HepG2 (cell line): ENCODE results near the gene PTGDR2. TPM values are rescaled to one million over a fixed set of nuclear protein-coding genes. Genes with fewer than 3 reads are reported as not detected.

ENCODE experiments used
- ARHGAP35 ChIP-seq: sonication (generic); formaldehyde crosslinking; IDR thresholded peaks from 2 replicates; pipeline ENCODE4 v1.9.0; 2022; ENCODE audit warnings: mild to moderate bottlenecking, inconsistent platforms, moderate library complexity, missing genetic modification reagents, borderline replicate concordance
- CEBPG ChIP-seq: IDR thresholded peaks from 2 replicates; pipeline ENCODE4 v1.6.1; 2016
- FOXJ3 ChIP-seq: sonication (generic); formaldehyde crosslinking; IDR thresholded peaks from 2 replicates; pipeline ENCODE4 v1.4.0; 2020; ENCODE audit warnings: missing genetic modification reagents, mild to moderate bottlenecking, borderline replicate concordance
- IRF9 ChIP-seq: sonication (generic); formaldehyde crosslinking; IDR thresholded peaks from 2 replicates; pipeline ENCODE4 v1.8.0; 2022; ENCODE audit warnings: missing genetic modification reagents, mild to moderate bottlenecking, borderline replicate concordance
- KLF16 ChIP-seq, 2 experiments: sonication (generic) in 1 of 2; formaldehyde crosslinking in 1 of 2; IDR thresholded peaks; 2 replicates each; pipeline versions ENCODE4 v1.6.1 to v1.8.0; 2016 to 2023; ENCODE audit warnings: missing genetic modification reagents in 2 of 2, missing compliant biosample characterization in 1 of 2
- MAX ChIP-seq: IDR thresholded peaks from 2 replicates; pipeline ENCODE4 v1.6.1; 2012; ENCODE audit warnings: inconsistent platforms
- MED13 ChIP-seq: sonication (generic); formaldehyde crosslinking; IDR thresholded peaks from 2 replicates; pipeline ENCODE4 v1.5.0; 2020; ENCODE audit warnings: missing genetic modification reagents
- NR2F6 ChIP-seq, 2 experiments: IDR thresholded peaks; 2 replicates each; pipeline ENCODE4 v1.6.1; 2016; ENCODE audit warnings: antibody characterized with exemption in 1 of 2, mild to moderate bottlenecking in 1 of 2
- RCOR2 ChIP-seq: IDR thresholded peaks from 2 replicates; pipeline ENCODE4 v1.6.1; 2016; ENCODE audit warnings: missing biosample characterization, missing genetic modification reagents
- TRAFD1 ChIP-seq: sonication (generic); formaldehyde crosslinking; IDR thresholded peaks from 2 replicates; pipeline ENCODE4 v1.5.1; 2020; ENCODE audit warnings: missing genetic modification reagents, mild to moderate bottlenecking, borderline replicate concordance
- TRIM24 ChIP-seq: sonication (generic); formaldehyde crosslinking; IDR thresholded peaks from 2 replicates; pipeline ENCODE4 v1.8.0; 2022; ENCODE audit warnings: mild to moderate bottlenecking, missing genetic modification reagents
- ZBTB33 ChIP-seq: sonication (generic); formaldehyde crosslinking; IDR thresholded peaks from 2 replicates; pipeline ENCODE4 v1.4.0; 2020; ENCODE audit warnings: missing genetic modification reagents
- ZBTB7B ChIP-seq: sonication (generic); formaldehyde crosslinking; IDR thresholded peaks from 2 replicates; pipeline ENCODE4 v1.4.0; 2020; ENCODE audit warnings: missing genetic modification reagents
- ZNF281 ChIP-seq: sonication (generic); formaldehyde crosslinking; IDR thresholded peaks from 2 replicates; pipeline ENCODE4 v1.4.0; 2020; ENCODE audit warnings: missing genetic modification reagents, borderline replicate concordance
- ZNF33B ChIP-seq: sonication (generic); formaldehyde crosslinking; IDR thresholded peaks from 2 replicates; pipeline ENCODE4 v1.5.1; 2020; ENCODE audit warnings: mild to moderate bottlenecking, missing genetic modification reagents
- ZNF547 ChIP-seq: sonication (generic); formaldehyde crosslinking; IDR thresholded peaks from 2 replicates; pipeline ENCODE4 v1.5.1; 2020; ENCODE audit warnings: mild to moderate bottlenecking, missing genetic modification reagents
- ZNF746 ChIP-seq: sonication (generic); formaldehyde crosslinking; IDR thresholded peaks from 2 replicates; pipeline ENCODE4 v1.8.0; 2022; ENCODE audit warnings: mild to moderate bottlenecking, missing genetic modification reagents
- ZNF766 ChIP-seq: sonication (generic); formaldehyde crosslinking; IDR thresholded peaks from 2 replicates; pipeline ENCODE4 v1.5.0; 2020; ENCODE audit warnings: missing genetic modification reagents, borderline replicate concordance
- ZNF782 ChIP-seq: sonication (generic); formaldehyde crosslinking; IDR thresholded peaks from 2 replicates; pipeline ENCODE4 v1.4.0; 2020; ENCODE audit warnings: missing genetic modification reagents, mild to moderate bottlenecking, borderline replicate concordance
- polyA plus RNA-seq, 8 experiments: library from polyadenylated mRNA; depleted of rRNA in 3 of 8; stranded (reverse) in 7 of 8; unstranded in 1 of 8; fragments of >200 nt; fragmentation: Illumina TruSeq in 4 of 8; extraction: Trizol in 4 of 8; gene quantifications; 2 replicates each; pipeline versions ENCODE4 v1.2.1 to v1.2.3, GENCODE V29; 2011 to 2016; ENCODE audit warnings: low read depth in 4 of 8, missing spikeins in 1 of 8, mixed read lengths in 1 of 8; ENCODE audit not compliant: insufficient read depth in 1 of 8
- total RNA-seq, 5 experiments: library from RNA; depleted of rRNA; stranded (reverse); fragments of >200 nt; fragmentation: Illumina TruSeq; extraction: Trizol; gene quantifications; 2 replicates each; pipeline ENCODE4 v1.2.3, GENCODE V29; 2016; ENCODE audit warnings: low read depth in 1 of 5
- TF ChIP-seq, protein P1 (sequence below): IDR thresholded peaks from 2 replicates; pipeline ENCODE4 v1.6.1; 2016

The PTGDR2 gene
- total and polyA plus RNA-seq, 2 of the 13 experiments (the other 11 are each of a cell fraction or from before 2014, with no cell fraction given): 1.9 to 2.5 TPM

DNA sequence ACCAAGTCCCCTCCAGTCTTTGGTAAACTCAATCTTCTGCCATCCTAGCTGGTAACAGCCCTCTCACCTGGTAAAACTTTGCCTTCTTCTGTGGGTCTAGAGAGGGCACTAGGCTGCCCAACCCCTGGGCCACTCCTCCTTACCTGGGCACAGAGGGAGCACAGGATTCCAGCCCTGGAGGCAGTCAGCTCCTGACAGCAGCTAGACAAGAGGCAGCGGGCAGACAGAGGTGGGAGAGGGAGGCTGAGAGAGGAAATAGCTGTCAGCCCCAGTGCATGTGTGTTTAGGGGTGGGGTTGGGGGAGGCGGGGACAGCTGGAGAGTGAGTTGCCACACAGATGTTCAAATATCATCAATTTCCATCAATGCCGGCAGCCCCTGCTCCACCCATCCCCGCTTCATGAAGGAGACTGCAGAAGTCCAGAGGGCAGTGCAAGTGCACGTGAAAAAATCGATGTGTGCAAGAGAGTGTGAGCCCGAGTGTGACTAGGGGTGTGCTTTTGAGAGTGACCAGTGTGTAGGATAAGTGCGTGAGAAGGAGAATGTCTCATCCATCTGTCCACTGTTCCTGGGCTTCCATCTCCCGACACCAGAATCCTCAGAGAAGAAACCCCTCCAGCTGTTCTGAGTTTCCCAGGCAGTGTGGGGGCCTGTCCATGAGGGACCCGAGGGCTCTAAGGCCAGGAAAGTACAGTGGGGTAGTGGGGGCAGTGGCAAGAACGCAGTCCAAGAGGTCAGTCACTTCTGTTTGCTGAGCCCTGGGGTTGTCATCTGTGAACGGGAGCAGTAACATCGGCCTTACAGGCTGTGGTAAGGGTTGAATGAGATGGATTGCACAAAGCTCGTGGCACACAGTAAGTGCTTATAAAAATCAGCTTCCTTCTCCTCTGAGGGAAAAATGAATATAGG is at the start of gene PTGDR2 (continued):
- TF ChIP-seq ZNF281 (CRISPR knock-in tag): peak; percentile 45; the same call in 1 of the 2 replicates
- peak; percentile 77 for TF ChIP-seq NR2F6 (IDR thresholded peaks at IDR 0.05)
- TF ChIP-seq NR2F6 (CRISPR knock-in tag; IDR thresholded peaks at IDR 0.05): peak; percentile 40; the same call in 1 of the 2 replicates
- peak; percentile 58; the same call in 1 of the 2 replicates for TF ChIP-seq TRIM24 (CRISPR knock-in tag)
- TF ChIP-seq ZNF782 (CRISPR knock-in tag): no peak
- peak; percentile 58 for TF ChIP-seq ZNF746
- 0 out of 2 replicates have a peak, but pooled peaks have one; percentile 39 for TF ChIP-seq RCOR2
- no peak for TF ChIP-seq ZBTB33 (CRISPR knock-in tag)
- no peak; the same call in 1 of the 2 replicates for TF ChIP-seq IRF9 (CRISPR knock-in tag)
- peak; percentile 62 for TF ChIP-seq CEBPG (CRISPR knock-in tag)
- no peak for TF ChIP-seq ZNF33B (CRISPR knock-in tag)
- TF ChIP-seq FOXJ3 (CRISPR knock-in tag): 0 out of 2 replicates have a peak, but pooled peaks have one; percentile 13
- TF ChIP-seq ZBTB7B (CRISPR knock-in tag): peak; percentile 75; the same call in 1 of the 2 replicates
- TF ChIP-seq, protein P1, sequence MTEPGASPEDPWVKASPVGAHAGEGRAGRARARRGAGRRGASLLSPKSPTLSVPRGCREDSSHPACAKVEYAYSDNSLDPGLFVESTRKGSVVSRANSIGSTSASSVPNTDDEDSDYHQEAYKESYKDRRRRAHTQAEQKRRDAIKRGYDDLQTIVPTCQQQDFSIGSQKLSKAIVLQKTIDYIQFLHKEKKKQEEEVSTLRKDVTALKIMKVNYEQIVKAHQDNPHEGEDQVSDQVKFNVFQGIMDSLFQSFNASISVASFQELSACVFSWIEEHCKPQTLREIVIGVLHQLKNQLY (CRISPR knock-in tag): peak; percentile 61
- TF ChIP-seq ZNF547 (CRISPR knock-in tag): peak; percentile 12; the same call in 1 of the 2 replicates
- no peak; a peak in 1 of 4 replicates for TF ChIP-seq KLF16 (CRISPR knock-in tag; IDR thresholded peaks at IDR 0.05)
- TF ChIP-seq ARHGAP35 (CRISPR knock-in tag): no peak
- no peak for TF ChIP-seq TRAFD1
- TF ChIP-seq MAX: 0 out of 2 replicates have a peak, but pooled peaks have one; percentile 32
- no peak for TF ChIP-seq ZNF766 (CRISPR knock-in tag)
- 0 out of 2 replicates have a peak, but pooled peaks have one; percentile 38 for TF ChIP-seq MED13 (CRISPR knock-in tag)
